ENCODE data around the gene RPIA. TPM values are rescaled to one million over a fixed set of nuclear protein-coding genes. Genes with fewer than 3 reads are reported as not detected.

The RPIA gene
- total RNA-seq, 2 donors from 2014 or later: 4.1 to 4.7 TPM

GRCh38 chr2:88671786-88672427 lies 19.6 kb upstream of the RPIA start:
- H3K4me3 ChIP-seq: peak overlapping the region; percentile 18
- H3K27me3 ChIP-seq (replicated peaks; ENCODE audit: insufficient read depth): no peaks in the 10 kb centered on the region
- H3K9me3 ChIP-seq: no peaks in the 10 kb centered on the region
- H3K4me1 ChIP-seq (ENCODE audit: control insufficient read depth in 1 of 2, low read depth in 2 of 2): no peaks in the 10 kb centered on the region
- no peaks in the 10 kb centered on the region for H3K36me3 ChIP-seq
- DNase-seq (ENCODE audit: low spot score): no peak
- ATAC-seq (ENCODE audit: insufficient number of reproducible peaks, low FRiP score, low read depth): no peak
- H3K27ac ChIP-seq: no peak overlapping the region
- peak; percentile 89 for TF ChIP-seq CTCF (IDR thresholded peaks at IDR 0.05)

- ATAC-seq (ENCODE audit: insufficient number of reproducible peaks, low FRiP score, low read depth): no peak
- H3K27me3 ChIP-seq (replicated peaks; ENCODE audit: insufficient read depth): no peaks in the 10 kb centered on the region
- H3K4me3 ChIP-seq: no peak overlapping the region
- DNase-seq (ENCODE audit: low spot score): no peak
- no peaks in the 10 kb centered on the region for H3K4me1 ChIP-seq (ENCODE audit: control insufficient read depth in 1 of 2, low read depth in 2 of 2)
- no peaks in the 10 kb centered on the region for H3K9me3 ChIP-seq
- no peak overlapping the region for H3K27ac ChIP-seq
- no peak for TF ChIP-seq CTCF (IDR thresholded peaks at IDR 0.05)
- no peaks in the 10 kb centered on the region for H3K36me3 ChIP-seq
Measured at GRCh38 chr2:88673363-88673762, 18.1 kb upstream of the RPIA start.

GRCh38 chr2:88680266-88680902 lies 11.1 kb upstream of the RPIA start:
- Histone ChIP-seq H3K27me3 (replicated peaks; ENCODE audit: insufficient read depth) (no peaks in the 10 kb centered on the region), H3K4me3 (no peak overlapping the region), H3K4me1 (ENCODE audit: control insufficient read depth in 1 of 2, low read depth in 2 of 2) (no peaks in the 10 kb centered on the region), H3K9me3 (no peaks in the 10 kb centered on the region), H3K27ac (no peak overlapping the region), H3K36me3 (no peaks in the 10 kb centered on the region)
- TF ChIP-seq CTCF (IDR thresholded peaks at IDR 0.05): no peak
- ATAC-seq (ENCODE audit: insufficient number of reproducible peaks, low FRiP score, low read depth) (no peak), DNase-seq (ENCODE audit: low spot score) (no peak)

- Histone ChIP-seq H3K27me3 (replicated peaks; ENCODE audit: insufficient read depth) (no peaks in the 10 kb centered on the region), H3K9me3 (no peaks in the 10 kb centered on the region), H3K27ac (no peak overlapping the region), H3K4me3 (no peak overlapping the region), H3K36me3 (no peaks in the 10 kb centered on the region), H3K4me1 (ENCODE audit: control insufficient read depth in 1 of 2, low read depth in 2 of 2) (no peaks in the 10 kb centered on the region)
- DNase-seq (ENCODE audit: low spot score) (no peak), ATAC-seq (ENCODE audit: insufficient number of reproducible peaks, low FRiP score, low read depth) (no peak)
- TF ChIP-seq CTCF (IDR thresholded peaks at IDR 0.05): no peak
Measured at GRCh38 chr2:88680916-88681315, 10.6 kb upstream of the RPIA start.

- no peak for TF ChIP-seq CTCF (IDR thresholded peaks at IDR 0.05)
- H3K27ac ChIP-seq: no peak overlapping the region
- no peak overlapping the region for H3K4me3 ChIP-seq
- H3K27me3 ChIP-seq (replicated peaks; ENCODE audit: insufficient read depth): no peaks in the 10 kb centered on the region
- H3K4me1 ChIP-seq (ENCODE audit: control insufficient read depth in 1 of 2, low read depth in 2 of 2): no peaks in the 10 kb centered on the region
- H3K36me3 ChIP-seq: no peaks in the 10 kb centered on the region
- no peaks in the 10 kb centered on the region for H3K9me3 ChIP-seq
- ATAC-seq (ENCODE audit: insufficient number of reproducible peaks, low FRiP score, low read depth) (no peak), DNase-seq (ENCODE audit: low spot score) (no peak)
Measured at GRCh38 chr2:88683160-88684021, 8.1 kb upstream of the RPIA start.
